Keratinocyte (primary cell): ENCODE measurements around the gene MDN1. TPM values are rescaled to one million over a fixed set of nuclear protein-coding genes. Genes with fewer than 3 reads are reported as not detected.

ENCODE experiments used
- DNase-seq: peaks from one replicate; pipeline ENCODE4 v3.0.0-alpha.2; 2011; ENCODE audit warnings: low read depth, missing footprints, low spot score
- FAIRE-seq: peaks from 2 replicates; lab custom pipeline; 2011; peaks lifted over from hg19 to GRCh38; lab: Jason Lieb, UNC
- H2AFZ ChIP-seq: 2 replicates; pipeline ENCODE4 v1.6.0; 2012; ENCODE audit warnings: low read length, control low read depth, inconsistent platforms; ENCODE audit not compliant: control insufficient read depth
- H3K27ac ChIP-seq: 2 replicates; pipeline ENCODE4 v1.5.1; 2011; ENCODE audit warnings: low read length; ENCODE audit not compliant: control insufficient read depth, insufficient read depth
- H3K27me3 ChIP-seq: 3 replicates; pipeline ENCODE4 v1.6.0; 2011; ENCODE audit warnings: low read length; ENCODE audit not compliant: control insufficient read depth, insufficient read depth; ENCODE audit errors: extremely low read depth
- H3K36me3 ChIP-seq, 2 experiments: 2 replicates in 1 of 2; 3 replicates in 1 of 2; pipeline ENCODE4 v1.5.1; 2011; ENCODE audit warnings: low read length in 2 of 2, mild to moderate bottlenecking in 1 of 2; ENCODE audit not compliant: control insufficient read depth in 2 of 2, insufficient read depth in 2 of 2; ENCODE audit errors: extremely low read depth in 1 of 2
- H3K4me1 ChIP-seq: 3 replicates; pipeline ENCODE4 v1.5.1; 2011; ENCODE audit warnings: low read length; ENCODE audit not compliant: control insufficient read depth, insufficient read depth; ENCODE audit errors: extremely low read depth
- H3K4me2 ChIP-seq: 3 replicates; pipeline ENCODE4 v1.6.0; 2011; ENCODE audit warnings: low read depth, low read length; ENCODE audit not compliant: control insufficient read depth, insufficient read depth; ENCODE audit errors: extremely low read depth
- H3K4me3 ChIP-seq, 3 experiments: fragments of 200-600 bp in 1 of 3; sonication (generic) in 1 of 3; 2 replicates in 2 of 3; 3 replicates in 1 of 3; pipeline ENCODE4 v1.5.1; 2011 to 2016; ENCODE audit warnings: low read length in 3 of 3, mild to moderate bottlenecking in 3 of 3, control low read depth in 2 of 3, inconsistent platforms in 1 of 3, low read depth in 1 of 3, mixed read lengths in 1 of 3, mixed run types in 1 of 3, moderate library complexity in 1 of 3; ENCODE audit not compliant: control insufficient read depth in 2 of 3, insufficient read depth in 2 of 3; ENCODE audit errors: extremely low read depth in 1 of 3
- H3K79me2 ChIP-seq: 2 replicates; pipeline ENCODE4 v1.6.0; 2012; ENCODE audit warnings: low read length; ENCODE audit not compliant: control insufficient read depth, insufficient read depth
- H3K9ac ChIP-seq: 3 replicates; pipeline ENCODE4 v1.6.0; 2011; ENCODE audit warnings: low read length; ENCODE audit not compliant: control insufficient read depth, insufficient read depth; ENCODE audit errors: extremely low read depth
- H3K9me1 ChIP-seq: 3 replicates; pipeline ENCODE4 v1.6.0; 2011; ENCODE audit warnings: low read length; ENCODE audit not compliant: control insufficient read depth, insufficient read depth; ENCODE audit errors: extremely low read depth
- H3K9me3 ChIP-seq: 2 replicates; pipeline ENCODE4 v1.5.1; 2012; ENCODE audit warnings: low read depth, low read length; ENCODE audit not compliant: control insufficient read depth
- H4K20me1 ChIP-seq: 3 replicates; pipeline ENCODE4 v1.6.0; 2011; ENCODE audit warnings: low read length; ENCODE audit not compliant: control insufficient read depth, insufficient read depth; ENCODE audit errors: extremely low read depth
- CTCF ChIP-seq, 3 experiments: IDR thresholded peaks in 1 of 3; conservative IDR thresholded peaks in 1 of 3; optimal IDR thresholded peaks in 1 of 3; 2 replicates in 2 of 3; 3 replicates in 1 of 3; pipeline versions ENCODE3 to v1.5.1; 2011; ENCODE audit warnings: low read length in 3 of 3, mild to moderate bottlenecking in 3 of 3, moderate library complexity in 2 of 3, control low read depth in 1 of 3, inconsistent platforms in 1 of 3; ENCODE audit not compliant: insufficient read depth in 2 of 3; ENCODE audit errors: extremely low read depth in 1 of 3
- EZH2 ChIP-seq: IDR thresholded peaks from one replicate; pipeline ENCODE4 v1.6.1; 2012; ENCODE audit warnings: inconsistent platforms, mild to moderate bottlenecking, low read length, moderate library complexity
- dilution Hi-C: fragments of 300-500 bp; cut with MboI; formaldehyde crosslinking; loops from one replicate; pipeline ENCODE4 v1.7.0; 2020; ENCODE audit warnings: low sequenced_read_pairs; ENCODE audit not compliant: extremely low pct_ligation_motif_present
- polyA plus RNA-seq, 5 experiments: library from polyadenylated mRNA; depleted of rRNA in 3 of 5; stranded (reverse) in 3 of 5; stranded (forward) in 1 of 5; unstranded in 1 of 5; fragments of >200 nt; gene quantifications; 1 replicate in 1 of 5; 2 replicates in 3 of 5; 3 replicates in 1 of 5; pipeline versions ENCODE4 v1.2.1 to v1.2.3, GENCODE V29; 2011 to 2012; ENCODE audit warnings: missing spikeins in 2 of 5, low read depth in 1 of 5, low replicate concordance in 1 of 5

MDN1 gene
- polyA plus RNA-seq, 1 donor (not counting 4 experiments of a cell fraction or from before 2014, with no cell fraction given): 16.0 TPM

DNA sequence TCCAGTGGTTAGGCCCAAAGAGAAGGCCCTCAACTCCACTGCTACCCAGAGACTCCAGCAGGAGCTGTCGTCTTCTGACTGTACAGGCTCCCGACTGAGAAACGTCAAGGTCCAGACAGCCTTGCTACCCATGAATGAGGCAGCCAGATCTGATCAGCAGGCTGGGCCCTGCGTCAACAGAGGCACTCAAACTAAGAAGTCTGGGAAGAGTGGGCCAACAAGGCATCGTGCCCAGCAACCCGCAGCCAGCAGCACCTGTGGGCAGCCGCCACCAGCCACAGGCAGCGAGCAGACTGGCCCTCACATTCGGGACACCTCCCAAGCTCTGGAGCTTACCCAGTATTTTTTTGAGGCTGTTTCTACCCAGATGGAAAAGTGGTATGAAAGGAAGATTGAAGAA, 189.1 kb downstream of the MDN1 start:
- Histone ChIP-seq H3K4me2 (no peak overlapping the region), H3K27me3 (no peaks in the 10 kb centered on the region), H3K9me3 (no peaks in the 10 kb centered on the region), H3K9me1 (no peaks in the 10 kb centered on the region), H3K79me2 (no peaks in the 10 kb centered on the region), H3K4me3 (no peak overlapping the region), H4K20me1 (no peaks in the 10 kb centered on the region), H3K36me3 (peaks cover 0 to 4% of the 10 kb centered on the region in 2 experiments), H3K27ac (no peak overlapping the region), H3K9ac (no peak overlapping the region), H2AFZ (no peak overlapping the region), H3K4me1 (no peaks in the 10 kb centered on the region)
- FAIRE-seq (no peak), DNase-seq (no peak)
- TF ChIP-seq EZH2 (no peak), CTCF (optimal IDR thresholded peaks at IDR 0.05 in 1 of 3, IDR thresholded peaks at IDR 0.05 in 1 of 3, conservative IDR thresholded peaks at IDR 0.05 in 1 of 3; ENCODE audit: extremely low read depth in 1 of 3, insufficient read depth in 2 of 3, low read length in 3 of 3) (no peak)
- dilution Hi-C loops: no loop called here

DNA sequence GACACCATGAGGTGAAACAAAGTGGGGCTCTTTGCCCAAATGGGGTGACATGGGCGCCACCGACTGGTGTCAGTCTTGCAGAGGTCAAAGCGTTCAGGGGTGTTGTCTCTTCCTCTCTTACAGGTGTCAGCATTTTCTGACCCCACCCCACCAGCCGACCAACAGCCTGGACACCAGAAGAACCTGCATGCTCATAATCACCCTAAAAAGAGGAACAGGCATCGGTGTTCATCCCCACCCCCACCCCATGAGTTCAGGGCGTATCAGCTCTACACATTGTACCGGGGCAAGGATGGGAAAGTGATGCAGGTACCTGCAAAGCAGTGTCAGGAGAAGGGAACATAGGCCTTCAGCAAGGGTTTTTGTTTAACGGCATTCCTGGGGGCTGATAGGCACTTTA, 195.8 kb downstream of the MDN1 start:
- Histone ChIP-seq H3K79me2 (no peaks in the 10 kb centered on the region), H3K36me3 (peaks cover 0 to 1% of the 10 kb centered on the region in 2 experiments), H3K9me1 (no peaks in the 10 kb centered on the region), H3K27me3 (no peaks in the 10 kb centered on the region), H2AFZ (no peak overlapping the region), H3K4me3 (no peak overlapping the region), H3K4me2 (no peak overlapping the region), H3K4me1 (no peaks in the 10 kb centered on the region), H3K9ac (no peak overlapping the region), H3K27ac (no peak overlapping the region), H4K20me1 (no peaks in the 10 kb centered on the region), H3K9me3 (no peaks in the 10 kb centered on the region)
- FAIRE-seq: no peak
- no peak for DNase-seq
- TF ChIP-seq CTCF (optimal IDR thresholded peaks at IDR 0.05 in 1 of 3, IDR thresholded peaks at IDR 0.05 in 1 of 3, conservative IDR thresholded peaks at IDR 0.05 in 1 of 3; ENCODE audit: extremely low read depth in 1 of 3, insufficient read depth in 2 of 3, low read length in 3 of 3) (no peak), EZH2 (no peak)
- dilution Hi-C loops: loop anchor here (10.0 kb wide), 1 partner anchor 189 kb away; the partner anchor contains the start of gene ANKRD6
